Transverse colon (tissue), 4 donors: ENCODE results near the gene KLHL29.

Source experiments
- CTCF ChIP-seq, 5 experiments: fragments of 200-600 bp in 3 of 5; fragments of 450-650 bp in 2 of 5; sonication (generic) in 3 of 5; IDR thresholded peaks; 1 replicate in 2 of 5; 2 replicates in 3 of 5; pipeline ENCODE4 v1.5.1; 2016 to 2017; ENCODE audit warnings: antibody characterized with exemption in 5 of 5, inconsistent platforms in 3 of 5, mild to moderate bottlenecking in 2 of 5, moderate library complexity in 1 of 5
- EP300 ChIP-seq: sonication (generic); formaldehyde crosslinking; IDR thresholded peaks from one replicate; pipeline ENCODE4 v1.6.1; 2017; ENCODE audit warnings: antibody characterized with exemption, low read depth
- POLR2A ChIP-seq: fragments of 450-650 bp; IDR thresholded peaks from one replicate; pipeline ENCODE4 v1.6.1; 2016; ENCODE audit warnings: antibody characterized with exemption, mild to moderate bottlenecking, moderate library complexity
- POLR2AphosphoS5 ChIP-seq, 3 donors: sonication (generic); formaldehyde crosslinking; IDR thresholded peaks; one replicate each; pipeline ENCODE4 v1.6.1; 2016; ENCODE audit warnings: antibody characterized with exemption in 3 of 3

GRCh38 chr2:23688486-23689130 lies 303.6 kb downstream of the KLHL29 start:
- TF ChIP-seq CTCF (IDR thresholded peaks at IDR 0.05) (no peak), POLR2AphosphoS5 (IDR thresholded peaks at IDR 0.05) (no peak), POLR2A (no peak), EP300 (no peak)
